Smooth muscle cell (in vitro differentiated cells): Measurements from ENCODE around the gene AMOT. TPM values are rescaled to one million over a fixed set of nuclear protein-coding genes. Genes with fewer than 3 reads are reported as not detected.

ENCODE experiments used
- DNase-seq: peaks from one replicate; lab custom pipeline; 2025; ENCODE audit not compliant: unreplicated experiment; lab: John Stamatoyannopoulos, UW
- H2AFZ ChIP-seq: fragments of 200-600 bp; sonication (generic); 2 replicates; pipeline ENCODE4 v1.6.0; 2016; ENCODE audit warnings: antibody characterized with exemption, low read depth, mild to moderate bottlenecking
- H3F3A ChIP-seq: fragments of 200-600 bp; sonication (generic); 2 replicates; pipeline ENCODE4 v1.6.0; 2017; ENCODE audit warnings: antibody characterized with exemption, low read depth
- H3K27ac ChIP-seq: fragments of 200-600 bp; sonication (generic); 2 replicates; pipeline ENCODE4 v1.5.1; 2016; ENCODE audit warnings: low read depth, mild to moderate bottlenecking
- H3K27me3 ChIP-seq: fragments of 200-600 bp; sonication (generic); 2 replicates; pipeline ENCODE4 v1.6.1; 2016; ENCODE audit warnings: low read depth, mild to moderate bottlenecking
- H3K36me3 ChIP-seq: fragments of 200-600 bp; sonication (generic); 2 replicates; pipeline ENCODE4 v1.5.1; 2016; ENCODE audit warnings: low read depth
- H3K4me1 ChIP-seq: fragments of 200-600 bp; sonication (generic); 2 replicates; pipeline ENCODE4 v1.5.1; 2016; ENCODE audit warnings: low read depth
- H3K4me2 ChIP-seq: fragments of 200-600 bp; sonication (generic); 2 replicates; pipeline ENCODE4 v1.6.0; 2016; ENCODE audit warnings: mild to moderate bottlenecking
- H3K4me3 ChIP-seq: fragments of 200-600 bp; sonication (generic); 2 replicates; pipeline ENCODE4 v1.5.1; 2016; ENCODE audit warnings: mild to moderate bottlenecking
- H3K79me2 ChIP-seq: fragments of 200-600 bp; sonication (generic); 2 replicates; pipeline ENCODE4 v1.6.0; 2016; ENCODE audit warnings: low read depth, mild to moderate bottlenecking
- H3K9ac ChIP-seq: fragments of 200-600 bp; sonication (generic); 2 replicates; pipeline ENCODE4 v1.6.0; 2016; ENCODE audit warnings: low read depth
- H3K9me3 ChIP-seq: fragments of 200-600 bp; sonication (generic); replicated peaks from 2 replicates; pipeline ENCODE4 v1.5.1; 2016; ENCODE audit warnings: low read depth
- H4K20me1 ChIP-seq: fragments of 200-600 bp; sonication (generic); 2 replicates; pipeline ENCODE4 v1.6.0; 2016; ENCODE audit warnings: low read depth
- CTCF ChIP-seq: fragments of 200-600 bp; sonication (generic); IDR thresholded peaks from 2 replicates; pipeline ENCODE4 v1.5.1; 2017; ENCODE audit warnings: borderline replicate concordance, mild to moderate bottlenecking, antibody characterized with exemption; ENCODE audit not compliant: insufficient read depth, poor library complexity, severe bottlenecking
- WGBS: methylation state at CpG from one replicate; pipeline ENCODE4 v1.1.7; 2016; ENCODE audit warnings: low lambda C conversion rate; 5-methylcytosine and 5-hydroxymethylcytosine counted together
- polyA plus RNA-seq: library from polyadenylated mRNA; unstranded; fragments of >200 nt; fragmentation: Nextera tagmentation; extraction: Ambion mirVana; gene quantifications from 2 replicates; pipeline ENCODE4 v1.2.1, GENCODE V29; 2016
- total RNA-seq: library from RNA; depleted of rRNA; stranded (reverse); fragments of >200 nt; gene quantifications from 2 replicates; pipeline ENCODE4 v1.2.3, GENCODE V29; 2014

The AMOT gene
- total and polyA plus RNA-seq, 2 experiments from 2014 or later, result 10.0 to 66.6 TPM

GRCh38 chrX:112738347-112739033, 102.1 kb downstream of the AMOT start:
- Histone ChIP-seq H3K79me2 (no peaks in the 10 kb centered on the region), H3K36me3 (no peaks in the 10 kb centered on the region), H3K27ac (no peak overlapping the region), H2AFZ (no peak overlapping the region), H3K27me3 (no peaks in the 10 kb centered on the region), H3K4me2 (no peak overlapping the region), H3K4me1 (peaks cover 8% of the 10 kb centered on the region), H3K9ac (no peak overlapping the region), H4K20me1 (no peaks in the 10 kb centered on the region), H3F3A (no peaks in the 10 kb centered on the region), H3K9me3 (no peaks in the 10 kb centered on the region), H3K4me3 (no peak overlapping the region)
- no peak for DNase-seq
- no peak for TF ChIP-seq CTCF
- 95% methylated on average over 5 of the region's 5 CpGs for WGBS

- no peak overlapping the region for H2AFZ ChIP-seq
- H3K4me1 ChIP-seq, result peaks cover 7% of the 10 kb centered on the region
- H3K27me3 ChIP-seq, result no peaks in the 10 kb centered on the region
- no peaks in the 10 kb centered on the region for H3F3A ChIP-seq
- no peaks in the 10 kb centered on the region for H3K79me2 ChIP-seq
- 83% methylated on average over 3 of the region's 3 CpGs for WGBS
- H3K4me3 ChIP-seq, result no peak overlapping the region
- no peak for TF ChIP-seq CTCF
- H3K9ac ChIP-seq, result no peak overlapping the region
- H3K4me2 ChIP-seq, result no peak overlapping the region
- no peaks in the 10 kb centered on the region for H3K36me3 ChIP-seq
- H3K27ac ChIP-seq, result no peak overlapping the region
- H4K20me1 ChIP-seq, result no peaks in the 10 kb centered on the region
- H3K9me3 ChIP-seq, result no peaks in the 10 kb centered on the region
- DNase-seq, result no peak
Measured at GRCh38 chrX:112736310-112736709, 104.3 kb downstream of the AMOT start.

GRCh38 chrX:112735147-112735546, 105.5 kb downstream of the AMOT start:
- H3K27ac ChIP-seq, result no peak overlapping the region
- 97% methylated on average over 2 of the region's 2 CpGs for WGBS

More at GRCh38 chrX:112735147-112735546, 105.5 kb downstream of the AMOT start:
- Histone ChIP-seq H3K9me3 (no peaks in the 10 kb centered on the region), H3K36me3 (no peaks in the 10 kb centered on the region), H3K4me2 (no peak overlapping the region), H2AFZ (no peak overlapping the region), H3K4me3 (no peak overlapping the region), H4K20me1 (no peaks in the 10 kb centered on the region), H3F3A (no peaks in the 10 kb centered on the region), H3K9ac (no peak overlapping the region), H3K27me3 (no peaks in the 10 kb centered on the region), H3K79me2 (no peaks in the 10 kb centered on the region), H3K4me1 (peaks cover 4% of the 10 kb centered on the region)
- DNase-seq, result no peak
- TF ChIP-seq CTCF, result no peak
